Prostate gland (tissue), 2 donors: Measurements from ENCODE around the gene CBFA2T3. TPM values are rescaled to one million over a fixed set of nuclear protein-coding genes. Genes with fewer than 3 reads are reported as not detected.

Experiments
- DNase-seq: peaks from one replicate; pipeline ENCODE4 v3.0.0-alpha.2; 2019; ENCODE audit warnings: low spot score
- H3K27ac ChIP-seq, 2 donors: fragments of 200-600 bp; sonication (generic); 2 replicates each; pipeline ENCODE4 v1.5.1; 2017 to 2019
- H3K27me3 ChIP-seq: fragments of 200-600 bp; sonication (generic); replicated peaks from 2 replicates; pipeline ENCODE4 v1.5.1; 2019; ENCODE audit not compliant: insufficient read depth
- H3K36me3 ChIP-seq, 2 donors: fragments of 200-600 bp; sonication (generic); 1 replicate in 1 of 2; 2 replicates in 1 of 2; pipeline versions ENCODE4 v1.5.1 to v1.8.1; 2017 to 2019
- H3K4me1 ChIP-seq: fragments of 200-600 bp; sonication (generic); replicated peaks from 2 replicates; pipeline ENCODE4 v1.5.1; 2019
- H3K4me3 ChIP-seq, 2 donors: fragments of 200-600 bp; sonication (generic); 2 replicates each; pipeline ENCODE4 v1.5.1; 2017 to 2019
- H3K9me3 ChIP-seq: fragments of 200-600 bp; sonication (generic); 2 replicates; pipeline ENCODE4 v1.5.1; 2017
- POLR2A ChIP-seq: fragments of 450-650 bp; IDR thresholded peaks from one replicate; pipeline ENCODE4 v1.6.1; 2016; ENCODE audit warnings: antibody characterized with exemption, mild to moderate bottlenecking
- POLR2AphosphoS5 ChIP-seq: sonication (generic); formaldehyde crosslinking; IDR thresholded peaks from one replicate; pipeline ENCODE4 v1.6.1; 2017; ENCODE audit warnings: antibody characterized with exemption
- whole genome bisulfite sequencing: methylation state at CpG from one replicate; pipeline ENCODE4 v1.1.5; 2018; 5-methylcytosine and 5-hydroxymethylcytosine counted together
- intact Hi-C: fragments of 100-400 bp; cut with DNase I; formaldehyde crosslinking; loops from one replicate; pipeline ENCODE4 v1.14.2; 2022
- total RNA-seq, 2 donors: library from RNA; depleted of rRNA; stranded (reverse); fragments of >200 nt; gene quantifications; one replicate each; pipeline ENCODE4 v1.1.0, GENCODE V29; 2016
- TF ChIP-seq, protein P1 (sequence below), 4 experiments: fragments of 200-600 bp in 2 of 4; fragments of 450-650 bp in 2 of 4; sonication (generic) in 2 of 4; IDR thresholded peaks; 1 replicate in 3 of 4; 2 replicates in 1 of 4; pipeline ENCODE4 v1.5.1; 2016 to 2019; ENCODE audit warnings: antibody characterized with exemption in 4 of 4, mild to moderate bottlenecking in 2 of 4, moderate library complexity in 2 of 4

The CBFA2T3 gene
- total RNA-seq, 2 donors from 2014 or later: 4.5 to 8.7 TPM

DNA sequence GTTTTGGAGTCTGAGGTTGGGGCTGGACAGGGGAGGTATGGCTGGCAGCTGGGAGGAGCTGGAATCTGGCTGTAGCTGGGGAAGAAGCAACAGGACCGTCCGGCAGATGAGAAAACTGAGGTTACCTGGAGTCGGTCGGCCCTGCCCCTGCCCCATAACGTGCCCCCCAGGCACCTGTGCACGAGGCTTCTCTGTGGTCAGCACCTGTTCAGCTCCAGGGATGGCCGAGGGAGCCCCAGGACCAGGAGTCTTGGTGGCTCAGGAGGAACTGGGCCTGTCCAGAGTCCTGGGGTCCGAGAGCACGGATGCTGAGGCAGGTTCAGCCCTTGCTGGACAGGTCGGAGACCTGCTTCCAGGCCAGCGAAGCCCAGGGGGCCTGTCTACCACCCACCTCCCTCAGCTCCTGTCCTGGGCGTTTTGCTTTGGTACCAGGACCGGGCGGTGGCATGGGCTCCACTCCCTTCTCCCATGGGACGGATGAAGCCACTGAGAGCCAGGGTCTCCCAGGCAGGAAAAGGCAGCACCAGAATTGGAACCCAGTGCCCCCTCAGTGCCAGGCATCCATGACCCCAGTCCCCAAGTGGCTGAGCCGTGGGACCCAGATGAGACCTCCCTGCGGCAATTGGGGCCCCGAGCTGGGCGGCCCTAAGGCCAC lies 17.1 kb upstream of the CBFA2T3 start:
- intact Hi-C loops: no loop called here
- TF ChIP-seq, protein P1, sequence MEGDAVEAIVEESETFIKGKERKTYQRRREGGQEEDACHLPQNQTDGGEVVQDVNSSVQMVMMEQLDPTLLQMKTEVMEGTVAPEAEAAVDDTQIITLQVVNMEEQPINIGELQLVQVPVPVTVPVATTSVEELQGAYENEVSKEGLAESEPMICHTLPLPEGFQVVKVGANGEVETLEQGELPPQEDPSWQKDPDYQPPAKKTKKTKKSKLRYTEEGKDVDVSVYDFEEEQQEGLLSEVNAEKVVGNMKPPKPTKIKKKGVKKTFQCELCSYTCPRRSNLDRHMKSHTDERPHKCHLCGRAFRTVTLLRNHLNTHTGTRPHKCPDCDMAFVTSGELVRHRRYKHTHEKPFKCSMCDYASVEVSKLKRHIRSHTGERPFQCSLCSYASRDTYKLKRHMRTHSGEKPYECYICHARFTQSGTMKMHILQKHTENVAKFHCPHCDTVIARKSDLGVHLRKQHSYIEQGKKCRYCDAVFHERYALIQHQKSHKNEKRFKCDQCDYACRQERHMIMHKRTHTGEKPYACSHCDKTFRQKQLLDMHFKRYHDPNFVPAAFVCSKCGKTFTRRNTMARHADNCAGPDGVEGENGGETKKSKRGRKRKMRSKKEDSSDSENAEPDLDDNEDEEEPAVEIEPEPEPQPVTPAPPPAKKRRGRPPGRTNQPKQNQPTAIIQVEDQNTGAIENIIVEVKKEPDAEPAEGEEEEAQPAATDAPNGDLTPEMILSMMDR (IDR thresholded peaks at IDR 0.05): no peak
- TF ChIP-seq POLR2A (no peak), POLR2AphosphoS5 (no peak)
- Histone ChIP-seq H3K36me3 (no peaks in the 10 kb centered on the region), H3K4me3 (no peak overlapping the region), H3K27ac (no peak overlapping the region), H3K27me3 (peaks cover 11% of the 10 kb centered on the region), H3K9me3 (no peaks in the 10 kb centered on the region), H3K4me1 (no peaks in the 10 kb centered on the region)
- DNase-seq: no peak
- WGBS: 77% methylated on average over 18 of the region's 19 CpGs

DNA sequence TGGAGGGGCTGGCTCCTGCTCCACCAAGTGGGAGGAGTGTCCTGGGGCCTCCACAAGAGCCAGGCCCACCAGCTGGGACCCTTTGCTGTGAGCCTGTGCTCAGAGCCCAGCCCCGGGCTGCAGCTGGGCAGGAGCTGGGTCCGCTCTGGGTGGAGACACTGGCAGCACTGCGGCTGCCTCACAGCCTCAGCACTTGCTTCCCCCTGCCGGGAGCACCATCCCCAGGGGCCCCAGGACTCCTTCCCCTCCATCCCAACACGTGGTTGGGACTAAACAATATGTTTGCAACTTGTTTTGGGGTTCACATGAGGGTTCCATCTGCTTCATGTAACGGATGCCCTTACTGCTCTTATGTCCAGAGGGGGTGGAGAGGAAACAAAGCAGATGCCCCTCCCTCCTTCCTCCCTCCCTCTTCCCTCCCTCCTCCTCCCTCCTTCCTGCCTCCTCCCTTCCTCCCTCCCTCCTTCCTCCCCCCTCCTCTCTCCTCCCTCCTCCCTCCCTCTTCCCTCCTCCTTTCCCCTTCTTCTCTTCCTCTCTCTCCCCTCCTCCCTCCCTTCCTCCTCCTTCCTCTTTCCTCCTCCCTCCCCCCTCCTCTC lies 16.3 kb upstream of the CBFA2T3 start:
- intact Hi-C loops: no loop called here

DNA sequence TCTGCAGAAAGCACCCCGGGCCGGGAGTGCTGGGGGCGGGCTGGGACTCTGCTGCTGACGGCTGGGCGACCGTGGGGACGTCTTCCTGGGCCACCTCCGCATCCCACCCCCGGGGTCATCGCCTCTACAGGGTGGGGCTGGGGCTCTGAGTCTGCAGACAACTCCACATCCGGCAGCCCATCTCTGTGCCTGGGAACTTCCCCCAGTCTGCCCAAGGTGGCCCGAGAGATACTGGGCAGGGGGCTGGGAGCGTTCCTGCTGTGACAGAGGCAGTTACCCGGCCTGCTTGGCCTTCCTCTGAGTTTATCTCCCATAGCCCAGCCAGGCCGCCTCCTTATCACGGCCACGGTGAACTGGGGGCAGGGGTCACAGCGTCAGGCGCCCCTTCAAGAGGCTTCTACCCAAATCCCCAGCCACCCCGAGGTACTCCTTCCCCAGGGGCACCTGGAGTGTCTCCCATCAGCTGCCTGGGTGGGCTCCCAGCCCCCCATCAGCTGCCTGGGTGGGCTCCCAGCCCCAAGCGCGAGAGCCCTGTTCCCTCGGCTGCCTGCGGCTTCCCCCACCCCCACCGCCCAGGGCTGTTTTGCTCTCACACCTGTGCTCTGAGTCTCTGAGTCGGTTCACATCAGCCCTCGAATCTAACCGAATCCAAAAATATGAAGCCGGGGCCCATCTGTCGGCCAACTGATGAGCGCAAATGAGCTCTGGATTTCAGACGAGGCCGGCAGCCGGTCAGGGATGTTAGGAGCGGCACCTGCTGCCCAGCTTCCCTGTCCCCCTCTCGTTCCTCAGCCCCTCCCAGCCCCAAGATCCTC lies 15.6 kb upstream of the CBFA2T3 start:
- intact Hi-C loops: no loop called here
- no peak for TF ChIP-seq POLR2AphosphoS5
- TF ChIP-seq, protein P1 (IDR thresholded peaks at IDR 0.05): no peak
- no peak for TF ChIP-seq POLR2A
- H3K27me3 ChIP-seq: peaks cover 11% of the 10 kb centered on the region
- WGBS: 54% methylated on average over 36 of the region's 36 CpGs
- H3K9me3 ChIP-seq: no peaks in the 10 kb centered on the region
- H3K27ac ChIP-seq: no peak overlapping the region
- H3K36me3 ChIP-seq: no peaks in the 10 kb centered on the region
- H3K4me3 ChIP-seq: no peak overlapping the region
- no peaks in the 10 kb centered on the region for H3K4me1 ChIP-seq
- DNase-seq: no peak

More for the DNA sequence above, 16.3 kb upstream of the CBFA2T3 start:
- no peak overlapping the region for H3K4me3 ChIP-seq
- no peaks in the 10 kb centered on the region for H3K9me3 ChIP-seq
- no peaks in the 10 kb centered on the region for H3K36me3 ChIP-seq
- no peak for DNase-seq
- TF ChIP-seq POLR2A (no peak), POLR2AphosphoS5 (no peak)
- TF ChIP-seq, protein P1 (IDR thresholded peaks at IDR 0.05): no peak
- no peak overlapping the region for H3K27ac ChIP-seq
- H3K27me3 ChIP-seq: peaks cover 11% of the 10 kb centered on the region
- 7% methylated on average over 6 of the region's 6 CpGs for WGBS
- H3K4me1 ChIP-seq: no peaks in the 10 kb centered on the region

DNA sequence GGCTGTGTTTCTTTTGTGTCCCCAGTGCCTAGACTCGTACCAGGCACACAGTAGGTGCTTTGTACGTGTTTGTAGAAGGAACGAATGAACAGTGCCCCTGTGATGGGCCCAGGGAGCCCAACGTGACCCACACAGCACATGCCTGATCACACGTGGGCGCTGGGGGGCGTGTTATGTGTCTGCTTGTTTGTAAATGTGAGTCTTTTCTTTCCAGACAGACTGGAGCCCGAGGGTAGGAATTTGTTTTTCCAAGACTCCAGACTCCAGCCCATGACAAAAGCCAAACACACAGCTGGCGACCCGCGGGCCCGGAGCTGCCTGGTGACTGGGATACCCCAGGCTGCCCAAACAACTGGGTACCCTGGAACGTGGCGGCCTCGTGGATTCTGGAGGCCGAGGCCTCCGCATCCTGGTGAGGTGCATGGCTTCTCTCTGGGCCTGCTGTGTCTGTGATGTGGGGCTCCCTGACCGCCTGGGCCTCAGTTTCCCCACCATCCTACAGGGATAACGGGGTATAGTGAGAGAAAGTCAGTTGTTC lies 14.9 kb upstream of the CBFA2T3 start:
- Histone ChIP-seq H3K9me3 (no peaks in the 10 kb centered on the region), H3K27me3 (peaks cover 11% of the 10 kb centered on the region), H3K27ac (no peak overlapping the region), H3K36me3 (no peaks in the 10 kb centered on the region), H3K4me3 (no peak overlapping the region), H3K4me1 (no peaks in the 10 kb centered on the region)
- DNase-seq: no peak
- intact Hi-C loops: no loop called here
- TF ChIP-seq, protein P1 (IDR thresholded peaks at IDR 0.05): no peak
- no peak for TF ChIP-seq POLR2AphosphoS5
- 67% methylated on average over 19 of the region's 19 CpGs for WGBS
